Right lung (tissue), 5 donors: Measurements from ENCODE around the gene PLCB4. TPM values are rescaled to one million over a fixed set of nuclear protein-coding genes. Genes with fewer than 3 reads are reported as not detected.

Experiments
- DNase-seq, 2 donors: peaks; one replicate each; pipeline ENCODE4 v3.0.0-alpha.2; 2013
- polyA plus RNA-seq, 5 donors: library from polyadenylated mRNA; unstranded; fragments of 120-200 nt; gene quantifications; one replicate each; pipeline versions ENCODE4 v1.2.1 to v1.2.3, GENCODE V29; 2013; ENCODE audit warnings: inconsistent platforms in 1 of 5, low replicate concordance in 1 of 5; ENCODE audit not compliant: insufficient read length in 5 of 5, insufficient read depth in 1 of 5

PLCB4 gene
- polyA plus RNA-seq, 5 donors, result 6.1 to 14.8 (median 11.5) TPM

GRCh38 chr20:9169409-9169808 is 100.5 kb downstream of the PLCB4 start:
- DNase-seq, result no peak

- DNase-seq, result no peak
These were observed 104.0 kb downstream of the PLCB4 start for GRCh38 chr20:9172851-9173250.

DNA sequence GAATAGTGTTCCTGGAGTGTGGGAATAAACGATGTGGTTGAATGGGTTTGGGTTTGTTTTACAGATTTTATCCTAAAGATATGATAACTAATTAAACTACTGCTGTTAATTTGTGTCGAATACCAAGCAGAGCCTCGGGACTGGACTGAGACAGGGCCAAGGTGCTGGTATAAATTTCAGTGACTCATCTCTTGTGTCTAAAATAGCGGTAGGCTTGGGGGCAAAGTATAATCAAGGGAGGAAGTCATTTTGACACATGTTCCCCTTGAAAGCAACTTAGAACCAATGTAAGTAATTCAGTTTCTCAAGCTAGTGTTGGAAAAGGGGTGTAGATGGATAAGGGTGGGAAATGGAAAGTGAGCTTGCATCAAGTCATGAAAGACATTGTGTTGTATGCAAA is 108.4 kb downstream of the PLCB4 start:
- no peak for DNase-seq

- DNase-seq, result no peak
These were observed 110.4 kb downstream of the PLCB4 start for GRCh38 chr20:9179193-9179802.

DNA sequence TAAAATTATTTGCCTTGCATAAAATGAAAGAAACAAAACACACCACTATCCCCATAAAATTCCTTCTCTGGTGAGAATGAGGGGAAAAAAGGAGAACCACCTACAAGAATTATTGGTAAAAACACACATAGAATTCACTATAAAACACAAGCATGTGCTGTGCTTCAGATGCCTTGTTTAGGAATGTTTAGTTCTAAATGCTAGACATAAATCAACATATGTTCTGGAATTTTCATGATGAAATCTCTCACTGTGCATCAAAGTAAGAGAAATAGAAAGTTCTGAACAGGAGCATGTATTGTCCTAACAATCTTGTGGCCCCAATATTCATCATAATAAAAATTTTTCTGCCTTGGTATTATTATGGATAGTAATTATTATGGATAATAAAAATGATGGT is 111.0 kb downstream of the PLCB4 start:
- DNase-seq, result no peak

DNA sequence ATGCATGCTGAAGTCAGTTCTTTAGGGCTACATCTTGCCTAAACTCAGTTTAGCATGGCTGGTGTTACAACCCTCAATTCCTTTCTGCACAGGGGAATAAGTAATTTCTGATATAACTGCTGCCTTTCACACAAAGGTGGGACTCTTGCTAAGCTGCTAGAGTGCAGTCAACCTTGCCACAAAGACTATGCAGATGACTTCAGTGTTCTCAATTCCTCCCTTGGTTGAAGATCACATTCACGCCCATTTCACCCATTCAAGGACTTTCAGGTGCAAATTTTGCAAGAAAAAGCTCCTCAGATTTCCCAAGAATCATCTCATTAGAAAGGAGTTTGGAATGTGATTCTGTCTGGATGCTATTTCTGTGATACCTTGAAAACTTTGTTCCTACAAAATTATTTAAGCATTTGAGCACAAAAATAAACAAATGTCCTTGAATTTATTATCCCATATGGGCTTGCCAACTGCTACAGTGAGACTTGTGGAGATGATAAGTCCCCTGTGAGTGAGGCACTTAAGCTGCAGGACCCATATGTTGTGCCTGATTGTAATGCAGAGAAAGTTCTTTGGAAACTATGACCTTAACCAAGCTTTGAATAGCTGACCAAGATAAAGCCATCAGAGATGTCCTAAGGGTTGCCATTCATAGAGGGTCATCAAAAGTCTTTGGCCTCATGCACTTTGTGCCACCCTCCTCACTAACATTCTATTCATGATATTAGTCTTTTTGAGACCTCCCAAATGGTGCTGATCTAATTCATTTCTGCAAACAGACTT is 111.8 kb downstream of the PLCB4 start:
- no peak for DNase-seq

GRCh38 chr20:9185511-9185910 is 116.6 kb downstream of the PLCB4 start:
- DNase-seq, result no peak

DNA sequence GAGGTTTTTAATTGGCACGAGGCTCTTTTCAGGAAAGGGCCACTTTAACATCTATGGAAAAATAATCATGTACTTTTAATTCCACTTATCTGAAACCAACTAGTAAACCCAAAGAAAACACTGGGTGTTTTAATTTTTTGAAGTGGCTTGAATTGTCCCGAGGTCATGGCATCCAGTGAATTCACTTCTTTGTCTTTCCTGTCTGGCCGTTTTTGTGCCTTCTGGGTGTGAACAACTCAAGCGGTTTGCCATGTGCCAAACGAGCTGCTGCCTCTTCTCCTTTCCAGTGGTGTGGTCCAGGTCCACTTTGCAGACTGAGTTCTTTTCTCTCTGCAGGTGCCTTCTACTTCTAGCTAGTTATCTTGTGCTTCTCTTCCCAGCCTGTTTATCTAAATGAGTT is 117.5 kb downstream of the PLCB4 start:
- DNase-seq, result no peak

GRCh38 chr20:9195031-9195430 is 126.1 kb downstream of the PLCB4 start:
- DNase-seq, result no peak

DNA sequence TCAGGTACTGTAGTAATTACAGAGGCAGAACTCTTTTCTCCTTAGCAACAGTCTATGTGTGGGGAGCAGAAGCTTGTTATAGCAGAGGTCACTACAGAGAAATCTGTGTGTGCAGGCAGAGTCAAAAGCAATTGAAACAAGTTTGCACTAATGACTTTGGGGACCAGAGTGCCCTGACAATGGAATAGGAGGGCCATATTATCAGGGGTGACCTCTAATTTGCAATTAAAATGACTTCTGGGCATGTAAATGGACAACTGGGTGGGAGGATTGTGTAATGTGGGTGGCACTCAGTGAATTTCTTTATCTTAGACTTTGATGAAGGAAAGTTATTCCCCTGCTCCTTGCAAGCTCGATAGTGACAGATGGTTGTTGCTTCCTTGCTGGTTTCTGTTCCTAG is 127.2 kb downstream of the PLCB4 start:
- DNase-seq, result no peak

GRCh38 chr20:9198460-9198859 is 129.6 kb downstream of the PLCB4 start:
- no peak for DNase-seq

DNA sequence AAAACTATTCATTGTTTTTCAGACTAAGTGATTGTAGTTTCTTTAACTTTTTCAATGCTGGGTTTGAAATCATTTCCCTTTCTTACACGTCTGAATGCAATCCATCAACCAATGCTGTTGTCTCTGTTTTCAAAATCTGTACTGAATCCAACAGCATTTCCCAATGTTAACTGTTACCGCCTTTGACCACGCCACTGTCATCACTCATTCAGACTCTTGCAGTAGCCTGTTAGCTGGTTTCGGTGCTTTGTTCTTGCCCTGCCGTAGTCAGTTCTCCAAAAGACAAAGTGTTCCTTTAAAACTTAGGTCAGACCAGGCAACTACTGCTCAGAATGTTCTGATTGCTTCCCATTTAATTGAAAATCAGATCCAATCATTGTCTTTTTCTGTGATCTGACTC is 131.3 kb downstream of the PLCB4 start:
- no peak for DNase-seq

- DNase-seq, result no peak
These were observed 131.7 kb downstream of the PLCB4 start for GRCh38 chr20:9200620-9201019.

DNA sequence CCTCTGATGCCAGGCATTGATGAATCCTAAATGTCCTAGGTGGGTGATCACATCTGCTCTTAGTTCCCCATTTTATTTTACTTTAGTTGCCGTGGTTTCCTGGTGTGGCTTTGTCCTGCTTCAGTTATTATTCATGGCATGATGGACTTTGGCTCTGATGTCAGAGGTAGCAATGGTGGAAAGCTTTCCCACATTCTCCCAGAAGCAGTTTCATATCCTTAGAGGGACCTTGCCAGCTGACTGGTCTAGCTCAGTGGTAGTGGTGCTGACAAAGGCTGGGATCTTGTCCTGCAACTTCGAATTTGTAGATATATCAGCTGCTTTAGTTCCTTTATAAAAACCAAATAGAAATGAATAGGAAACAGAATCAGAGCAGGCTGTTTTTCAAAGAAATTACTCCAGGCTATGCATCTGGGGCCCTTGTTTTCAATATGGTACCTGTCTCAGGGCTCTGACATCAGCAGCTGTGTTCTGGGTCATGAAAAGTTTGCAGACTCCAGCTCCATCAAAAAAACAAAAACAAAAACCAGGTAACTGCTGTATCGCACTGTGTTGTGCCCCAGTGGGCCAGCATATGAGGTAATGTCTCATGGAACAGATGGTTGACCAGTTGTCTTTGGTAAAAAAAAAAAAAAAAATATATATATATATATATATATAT is 133.7 kb downstream of the PLCB4 start:
- no peak for DNase-seq

GRCh38 chr20:9203081-9203447 is 134.2 kb downstream of the PLCB4 start:
- DNase-seq, result no peak

DNA sequence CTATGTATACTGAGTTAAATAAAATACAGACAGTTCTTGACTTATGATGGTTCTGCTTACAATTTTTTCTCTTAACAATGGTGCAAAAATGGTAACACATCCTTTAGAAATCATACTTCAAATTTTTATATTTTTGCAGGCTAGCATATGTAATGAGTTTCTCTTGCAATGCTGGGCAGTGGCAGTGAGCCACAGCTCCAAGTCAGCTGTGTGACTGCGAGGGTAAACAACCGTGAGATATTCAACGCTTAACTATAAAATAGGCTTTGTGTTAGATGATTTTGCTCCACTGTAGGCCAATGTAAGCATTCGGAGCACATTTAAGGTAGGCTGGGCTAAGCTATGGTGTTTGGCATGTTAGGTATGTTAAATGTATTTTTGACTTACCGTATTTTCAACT is 136.1 kb downstream of the PLCB4 start:
- DNase-seq, result no peak

DNA sequence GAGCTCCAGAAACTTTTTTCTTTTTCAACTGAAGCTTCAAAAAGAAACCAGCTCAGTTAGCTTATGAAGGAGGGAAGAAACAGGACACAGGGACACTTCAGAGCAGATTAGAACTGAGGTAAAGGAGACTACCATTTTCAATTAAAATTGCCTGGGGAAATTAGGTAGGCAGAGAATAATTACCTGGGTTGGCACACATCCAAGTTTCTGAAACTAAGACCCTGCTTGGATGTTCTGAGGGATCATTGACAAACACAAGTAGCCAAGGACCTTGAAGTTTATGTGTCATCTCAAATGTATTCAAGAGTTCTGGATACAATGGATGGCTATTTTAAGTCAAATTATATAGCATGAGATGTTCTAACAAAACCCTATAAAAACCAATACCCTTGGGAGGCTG is 137.6 kb downstream of the PLCB4 start:
- DNase-seq, result no peak

GRCh38 chr20:9207253-9207652 is 138.4 kb downstream of the PLCB4 start:
- DNase-seq, result no peak

GRCh38 chr20:9210356-9210755 is 141.5 kb downstream of the PLCB4 start:
- DNase-seq, result peak; percentile 36 to 41

DNA sequence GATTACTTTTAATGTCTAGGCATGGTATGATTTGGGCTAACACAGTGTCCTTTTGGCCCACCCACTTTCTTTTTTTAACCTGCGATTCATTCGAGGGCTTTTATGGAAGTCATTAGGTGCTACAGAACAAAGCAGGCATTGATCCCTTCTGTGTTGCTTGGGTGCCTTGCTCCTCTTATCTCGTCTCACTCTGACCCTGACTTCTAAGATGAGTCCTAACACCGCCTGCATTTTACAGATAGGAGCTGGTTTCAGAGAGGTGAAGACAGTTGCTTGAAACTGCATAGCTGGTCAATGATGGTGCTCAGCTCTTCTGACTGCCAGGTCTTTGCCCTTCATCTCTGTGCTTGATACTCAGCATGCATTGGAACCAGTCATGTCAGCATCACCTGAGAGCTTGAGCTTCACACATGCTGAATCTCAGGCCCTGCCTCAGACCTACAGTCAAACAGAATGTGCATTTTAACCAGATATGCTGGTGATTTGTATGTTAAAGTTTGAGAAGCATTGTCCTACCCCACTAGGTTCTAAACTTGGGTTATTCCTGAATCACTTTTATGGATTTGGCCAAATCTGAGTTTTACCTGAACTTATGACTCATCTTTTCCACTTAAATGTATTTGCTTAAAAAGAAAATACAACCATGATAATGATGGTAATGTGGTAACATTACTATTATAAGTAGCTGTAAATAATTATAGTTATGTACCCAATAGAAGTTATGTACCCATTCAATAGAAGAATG is 142.3 kb downstream of the PLCB4 start:
- no peak for DNase-seq

GRCh38 chr20:9212735-9213134 is 143.8 kb downstream of the PLCB4 start:
- no peak for DNase-seq

- DNase-seq, result peak; percentile 78 to 88
These were observed 145.8 kb downstream of the PLCB4 start for GRCh38 chr20:9214685-9215084.

GRCh38 chr20:9215539-9215938 is 146.7 kb downstream of the PLCB4 start:
- DNase-seq, result no peak
